Measurements from ENCODE around the gene ZNF618.

DNA sequence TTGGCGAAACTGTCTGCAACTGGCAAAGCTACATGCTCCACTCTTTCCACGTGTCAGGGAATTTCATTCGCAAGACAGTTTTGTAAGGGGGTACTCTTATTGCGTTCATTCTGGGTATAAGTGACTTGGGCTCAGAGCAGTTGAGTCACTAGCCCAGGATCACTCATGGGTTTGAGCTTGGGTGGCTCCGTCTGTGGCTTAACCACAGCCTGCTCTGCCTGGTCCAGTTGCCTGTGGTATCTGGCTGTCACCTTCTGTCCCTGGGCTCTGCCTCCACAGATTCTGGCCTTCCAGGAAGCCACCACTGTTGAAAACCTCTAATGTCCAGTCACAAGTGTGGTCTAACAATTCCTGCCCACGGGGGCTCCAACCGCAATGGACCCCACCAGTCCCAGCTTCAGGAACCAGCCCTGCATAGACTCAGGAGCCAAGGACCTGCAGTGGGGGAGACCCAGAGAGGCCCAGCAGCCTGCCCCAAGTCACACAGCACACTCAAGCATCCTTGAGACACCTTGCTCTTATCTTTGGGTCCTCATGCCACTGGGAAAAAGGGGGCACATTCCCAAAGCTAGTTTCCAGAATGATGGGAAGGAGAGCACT lies 212.6 kb downstream of the ZNF618 start:
- TF ChIP-seq TCF7L2 (IDR thresholded peaks at IDR 0.05; ENCODE audit: low read depth, low read length) (no peak), CTCF (IDR thresholded peaks at IDR 0.05) (no peak), POLR2AphosphoS5 (IDR thresholded peaks at IDR 0.05; ENCODE audit: low read depth, low read length) (no peak)

Data from Panc1 (cell line).